ENCODE results near the gene CCL24. TPM values are rescaled to one million over a fixed set of nuclear protein-coding genes. Genes with fewer than 3 reads are reported as not detected.
"Not testable (repeated sequence)": the region's sequence is repeated elsewhere in the genome, so short reads cannot be mapped to it uniquely, and the experiment has no call there.

The CCL24 gene
- total RNA-seq, 1 donor from 2014 or later, result not detected

DNA sequence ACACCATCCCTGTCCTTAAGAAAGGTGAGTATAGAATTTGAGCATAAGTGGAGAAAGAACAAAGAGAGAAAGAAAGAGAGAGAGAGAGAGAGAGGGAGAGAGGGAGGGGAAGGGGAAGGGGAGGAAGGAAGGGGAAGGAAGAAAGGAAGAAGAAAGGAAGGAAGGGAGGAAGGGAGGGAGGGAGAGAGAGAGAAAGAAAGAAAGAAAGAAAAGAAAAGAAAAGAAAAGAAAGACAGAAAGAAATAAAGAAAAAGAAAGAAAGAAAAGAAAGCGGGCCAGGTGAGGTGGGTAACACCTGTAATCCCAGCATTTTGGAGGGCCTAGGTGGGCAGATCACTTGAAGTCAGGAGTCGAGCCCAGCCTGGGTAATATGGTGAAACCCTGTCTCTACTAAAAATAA is 19.9 kb downstream of the CCL24 start:
- Mint-ChIP-seq H3K27me3 (ENCODE audit: insufficient read depth) (peaks cover 11% of the 10 kb centered on the region), H3K36me3 (ENCODE audit: low read depth) (no peaks in the 10 kb centered on the region), H3K4me3 (no peak overlapping the region), H3K27ac (no peak overlapping the region), H3K4me1 (ENCODE audit: low read depth) (no peaks in the 10 kb centered on the region), H3K9me3 (no peaks in the 10 kb centered on the region)
- intact Hi-C loops (cut with micrococcal nuclease), result no loop called here
- no peak for DNase-seq (ENCODE audit: low spot score)

DNA sequence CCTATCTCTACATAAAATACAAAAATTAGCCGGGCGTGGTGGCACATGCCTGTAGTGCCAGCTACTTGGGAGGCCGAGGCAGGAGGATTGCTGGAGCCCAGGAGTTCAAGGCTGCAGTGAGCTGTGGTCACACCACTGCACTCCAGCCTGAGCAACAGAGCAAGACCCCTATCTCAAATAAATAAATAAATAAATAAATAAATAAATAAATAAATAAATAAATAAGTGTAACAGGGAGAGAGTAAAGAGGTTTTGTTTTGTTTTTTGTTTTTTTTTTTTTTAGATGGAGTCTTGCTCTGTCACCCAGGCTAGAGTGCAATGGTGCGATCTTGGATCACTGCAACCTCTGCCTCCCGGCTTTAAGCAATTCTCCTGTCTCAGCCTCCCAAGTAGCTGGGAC is 21.0 kb downstream of the CCL24 start:
- H3K27ac Mint-ChIP-seq; H3K4me3 Mint-ChIP-seq; H3K36me3 Mint-ChIP-seq (ENCODE audit: low read depth); intact Hi-C loops (cut with micrococcal nuclease); H3K9me3 Mint-ChIP-seq; DNase-seq (ENCODE audit: low spot score); H3K4me1 Mint-ChIP-seq (ENCODE audit: low read depth); H3K27me3 Mint-ChIP-seq (ENCODE audit: insufficient read depth): not testable (repeated sequence)

DNA sequence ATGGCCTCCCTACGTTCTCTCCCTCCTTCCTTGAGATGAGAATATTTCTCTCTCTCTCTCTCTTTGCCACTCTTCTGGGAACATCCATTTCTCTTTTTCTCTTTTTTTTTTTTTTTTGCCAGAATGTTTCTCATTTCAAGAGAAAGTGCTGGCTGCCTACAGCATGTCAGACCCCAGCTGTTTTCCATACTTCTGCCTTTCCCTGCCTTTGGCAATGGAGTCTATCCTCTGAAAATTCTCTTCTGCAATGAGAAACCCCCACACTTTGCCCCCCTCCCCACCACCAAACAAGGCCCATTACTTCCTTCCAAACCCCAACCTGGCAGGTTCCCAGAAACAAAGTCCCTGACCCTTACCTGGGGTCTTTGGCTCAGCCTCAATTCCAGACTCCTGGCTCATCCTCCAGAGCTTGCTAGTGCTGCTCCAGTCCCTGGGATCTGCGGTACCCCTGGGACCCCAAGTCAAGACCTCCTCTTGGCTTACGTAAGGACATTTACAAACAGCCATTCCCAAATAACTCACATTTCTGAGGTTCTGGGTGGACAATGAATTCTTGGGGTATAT is 24.2 kb downstream of the CCL24 start:
- H3K4me1 Mint-ChIP-seq (ENCODE audit: low read depth), result no peaks in the 10 kb centered on the region
- no peak overlapping the region for H3K4me3 Mint-ChIP-seq
- H3K27ac Mint-ChIP-seq, result no peak overlapping the region
- intact Hi-C loops (cut with micrococcal nuclease), result no loop called here
- H3K9me3 Mint-ChIP-seq, result no peaks in the 10 kb centered on the region
- no peaks in the 10 kb centered on the region for H3K36me3 Mint-ChIP-seq (ENCODE audit: low read depth)
- DNase-seq (ENCODE audit: low spot score), result no peak
- H3K27me3 Mint-ChIP-seq (ENCODE audit: insufficient read depth), result peaks cover 5% of the 10 kb centered on the region

DNA sequence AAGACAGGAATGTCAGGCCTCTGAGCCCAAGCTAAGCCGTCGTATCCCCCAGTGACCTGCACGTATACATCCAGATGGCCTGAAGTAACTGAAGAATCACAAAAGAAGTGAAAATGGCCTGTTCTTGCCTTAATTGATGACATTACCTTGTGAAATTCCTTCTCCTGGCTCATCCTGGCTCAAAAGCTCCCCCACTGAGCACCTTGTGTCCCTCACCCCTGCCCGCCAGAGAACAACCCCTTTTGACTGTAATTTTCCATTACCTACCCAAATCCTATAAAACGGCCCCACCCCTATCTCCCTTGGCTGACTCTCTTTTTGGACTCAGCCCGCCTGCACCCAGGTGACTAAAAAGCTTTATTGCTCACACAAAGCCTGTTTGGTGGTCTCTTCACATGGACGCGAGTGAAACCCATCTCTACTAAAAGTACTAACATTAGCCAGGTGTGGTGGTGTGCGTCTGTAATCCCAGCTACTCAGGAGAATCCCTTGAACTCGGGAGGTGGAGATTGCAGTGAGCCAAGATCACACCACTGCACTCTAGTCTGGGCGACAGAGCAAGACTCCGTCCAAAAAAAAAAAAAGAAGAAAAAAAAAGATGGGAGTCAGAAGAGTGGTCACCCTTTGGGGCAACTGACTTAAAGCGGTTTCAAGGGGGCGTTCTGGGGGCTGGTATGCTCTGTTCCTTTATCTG is 25.3 kb downstream of the CCL24 start:
- H3K4me1 Mint-ChIP-seq (ENCODE audit: low read depth); DNase-seq (ENCODE audit: low spot score); intact Hi-C loops (cut with micrococcal nuclease); H3K9me3 Mint-ChIP-seq; H3K27me3 Mint-ChIP-seq (ENCODE audit: insufficient read depth); H3K27ac Mint-ChIP-seq; H3K36me3 Mint-ChIP-seq (ENCODE audit: low read depth); H3K4me3 Mint-ChIP-seq: not testable (repeated sequence)

DNA sequence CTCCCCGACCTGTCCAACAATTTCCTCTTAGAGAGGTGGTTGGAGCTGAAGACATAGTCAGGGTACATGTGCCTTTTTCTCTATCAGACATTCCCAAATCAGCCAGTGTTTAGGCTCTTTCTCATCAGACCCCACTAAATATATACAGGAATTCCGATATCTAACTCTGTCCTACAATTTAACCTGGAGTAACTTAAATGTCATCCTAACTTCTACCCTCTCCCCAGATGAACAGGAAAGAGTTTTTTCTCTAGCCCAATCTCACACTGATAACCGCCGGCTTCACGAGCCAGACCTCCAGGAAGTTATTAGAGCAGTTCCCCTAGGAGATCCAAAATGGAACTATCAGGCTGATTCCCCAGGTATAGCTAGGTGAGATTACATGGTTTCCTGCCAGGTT is 30.5 kb downstream of the CCL24 start:
- H3K4me1 Mint-ChIP-seq (ENCODE audit: low read depth); H3K27me3 Mint-ChIP-seq (ENCODE audit: insufficient read depth); H3K4me3 Mint-ChIP-seq; intact Hi-C loops (cut with micrococcal nuclease); H3K9me3 Mint-ChIP-seq; H3K27ac Mint-ChIP-seq; DNase-seq (ENCODE audit: low spot score); H3K36me3 Mint-ChIP-seq (ENCODE audit: low read depth): not testable (repeated sequence)

DNA sequence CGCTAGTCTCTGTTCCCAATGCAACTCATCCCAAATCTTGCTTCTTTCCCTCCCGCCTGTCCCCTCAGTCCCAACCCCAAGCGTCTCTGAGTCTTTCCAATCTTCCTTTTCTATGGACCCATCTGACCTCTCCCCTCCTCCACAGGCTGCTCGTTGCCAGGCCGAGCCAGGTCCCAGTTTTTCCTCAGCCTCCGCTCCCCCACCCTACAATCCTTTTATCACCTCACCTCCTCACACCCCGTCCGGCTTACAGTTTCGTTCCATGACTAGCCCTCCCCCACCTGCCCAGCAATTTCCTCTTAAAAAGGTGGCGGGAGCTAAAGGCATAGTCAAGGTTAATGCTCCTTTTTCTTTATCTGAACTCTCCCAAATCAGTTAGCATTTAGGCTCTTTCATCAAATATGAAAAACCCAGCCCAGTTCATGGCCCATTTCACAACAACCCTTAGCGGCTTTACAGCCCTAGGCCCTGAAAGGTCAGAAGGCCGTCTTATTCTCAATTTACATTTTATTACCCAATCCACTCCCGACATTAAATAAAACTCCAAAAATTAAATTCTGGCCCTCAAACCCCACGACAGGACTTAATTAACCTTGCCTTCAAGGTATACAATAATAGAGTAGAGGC is 32.8 kb downstream of the CCL24 start:
- H3K27me3 Mint-ChIP-seq (ENCODE audit: insufficient read depth); H3K36me3 Mint-ChIP-seq (ENCODE audit: low read depth); H3K9me3 Mint-ChIP-seq; intact Hi-C loops (cut with micrococcal nuclease); H3K27ac Mint-ChIP-seq; DNase-seq (ENCODE audit: low spot score); H3K4me3 Mint-ChIP-seq: not testable (repeated sequence)
- peaks cover 14% of the 10 kb centered on the region for H3K4me1 Mint-ChIP-seq (ENCODE audit: low read depth)

DNA sequence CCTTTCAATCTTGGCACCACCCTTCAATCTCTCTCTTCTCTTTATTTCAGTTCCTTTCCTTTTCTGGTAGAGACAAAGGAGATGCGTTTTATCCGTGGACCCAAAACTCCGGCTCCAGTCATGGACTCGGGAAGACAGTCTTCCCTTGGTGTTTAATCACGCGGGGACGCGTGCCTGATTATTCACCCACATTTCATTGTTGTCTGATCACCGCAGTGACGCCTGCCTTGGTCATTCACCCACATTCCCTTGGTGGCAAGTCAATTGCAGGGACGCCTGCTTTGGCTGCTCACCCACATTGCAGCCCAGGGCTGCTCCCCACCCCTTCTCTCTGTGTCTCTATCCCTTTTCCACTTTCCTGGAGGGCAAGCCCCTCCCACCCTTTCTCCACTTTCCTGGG is 34.1 kb downstream of the CCL24 start:
- H3K36me3 Mint-ChIP-seq (ENCODE audit: low read depth); DNase-seq (ENCODE audit: low spot score); H3K4me3 Mint-ChIP-seq; H3K27me3 Mint-ChIP-seq (ENCODE audit: insufficient read depth); H3K9me3 Mint-ChIP-seq: not testable (repeated sequence)
- peak overlapping the region; percentile 20 for H3K27ac Mint-ChIP-seq
- intact Hi-C loops (cut with micrococcal nuclease), result loop anchor here (5.0 kb wide), 1 partner anchor 182 kb away; no protein-coding TSS in a partner anchor
- peaks cover 23% of the 10 kb centered on the region for H3K4me1 Mint-ChIP-seq (ENCODE audit: low read depth)

DNA sequence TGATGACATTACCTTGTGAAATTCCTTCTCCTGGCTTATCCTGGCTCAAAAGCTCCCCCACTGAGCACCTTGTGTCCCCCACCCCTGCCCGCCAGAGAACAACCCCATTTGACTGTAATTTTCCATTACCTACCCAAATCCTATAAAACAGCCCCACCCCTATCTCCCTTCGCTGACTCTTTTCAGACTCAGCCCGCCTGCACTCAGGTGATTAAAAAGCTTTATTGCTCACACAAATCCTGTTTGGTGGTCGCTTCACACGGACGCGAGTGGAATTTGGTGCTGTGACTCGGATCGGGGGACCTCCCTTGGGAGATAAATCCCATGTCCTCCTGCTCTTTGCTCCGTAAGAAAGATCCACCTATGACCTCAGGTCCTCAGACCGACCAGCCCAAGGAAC is 34.6 kb downstream of the CCL24 start:
- H3K27ac Mint-ChIP-seq; H3K36me3 Mint-ChIP-seq (ENCODE audit: low read depth); DNase-seq (ENCODE audit: low spot score); H3K9me3 Mint-ChIP-seq; H3K27me3 Mint-ChIP-seq (ENCODE audit: insufficient read depth); H3K4me3 Mint-ChIP-seq: not testable (repeated sequence)
- peaks cover 23% of the 10 kb centered on the region for H3K4me1 Mint-ChIP-seq (ENCODE audit: low read depth)
- intact Hi-C loops (cut with micrococcal nuclease), result loop anchor here (5.0 kb wide), 1 partner anchor 182 kb away; no protein-coding TSS in a partner anchor

DNA sequence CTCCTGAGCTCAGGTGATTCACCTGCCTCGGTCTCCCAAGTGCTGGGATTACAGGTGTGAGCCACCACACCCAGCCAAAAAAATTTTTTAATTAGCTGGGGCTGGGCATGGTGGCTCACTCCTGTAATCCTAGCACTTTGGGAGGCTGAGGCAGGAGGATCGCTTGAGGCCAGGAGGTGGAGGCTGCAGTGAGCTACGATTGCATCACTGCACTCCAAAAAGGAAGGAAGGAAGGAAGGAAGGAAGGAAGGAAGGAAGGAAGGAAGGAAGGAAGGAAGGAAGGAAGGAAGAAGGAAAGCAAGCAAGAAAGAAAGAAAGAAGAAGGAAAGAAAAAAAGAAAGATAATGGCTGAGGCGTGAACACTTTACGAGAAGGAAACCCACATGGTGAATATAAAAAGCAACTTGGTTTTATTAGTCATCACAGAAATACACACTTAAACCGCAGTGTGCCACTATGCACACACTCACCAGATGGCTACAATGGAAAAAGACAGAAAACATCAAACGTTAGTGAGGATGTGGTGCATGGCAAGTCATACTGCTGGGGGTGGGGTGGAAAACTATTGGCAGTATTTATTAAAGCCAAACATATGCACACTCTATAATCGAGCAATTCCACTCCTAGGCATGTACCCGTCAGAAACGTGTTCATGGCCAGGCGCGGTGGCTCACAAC is 37.2 kb downstream of the CCL24 start:
- intact Hi-C loops (cut with micrococcal nuclease), result loop anchor here (1.0 to 5.0 kb wide), 4 partner anchors 67 to 233 kb away; no protein-coding TSS in a partner anchor
- peaks cover 5% of the 10 kb centered on the region for H3K9me3 Mint-ChIP-seq
- H3K27me3 Mint-ChIP-seq (ENCODE audit: insufficient read depth), result peaks cover 2% of the 10 kb centered on the region
- peak overlapping the region; percentile 83 for H3K27ac Mint-ChIP-seq
- peak; percentile 24 for DNase-seq (ENCODE audit: low spot score)
- no peaks in the 10 kb centered on the region for H3K36me3 Mint-ChIP-seq (ENCODE audit: low read depth)
- H3K4me1 Mint-ChIP-seq (ENCODE audit: low read depth), result peaks cover 31% of the 10 kb centered on the region
- H3K4me3 Mint-ChIP-seq, result peak overlapping the region; percentile 26

DNA sequence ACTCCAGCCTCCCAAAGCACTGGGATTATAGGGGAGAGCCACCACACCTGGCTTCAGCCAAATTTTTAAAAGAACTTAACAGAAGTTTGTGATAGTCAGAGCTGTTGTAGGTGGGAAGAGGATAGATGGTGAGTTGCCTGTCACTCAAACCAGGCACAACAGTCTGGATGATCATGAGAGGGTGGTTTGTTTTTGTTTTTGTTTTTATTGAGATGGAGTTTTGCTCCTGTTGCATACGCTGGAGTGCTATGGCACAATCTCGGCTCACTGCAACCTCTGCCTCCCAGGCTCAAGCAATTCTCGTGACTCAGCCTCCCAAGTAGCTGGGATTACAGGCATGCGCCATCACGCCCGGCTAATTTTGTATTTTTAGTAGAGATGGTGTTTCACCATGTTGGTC is 39.6 kb downstream of the CCL24 start:
- intact Hi-C loops (cut with micrococcal nuclease); H3K4me3 Mint-ChIP-seq; H3K27ac Mint-ChIP-seq; DNase-seq (ENCODE audit: low spot score); H3K9me3 Mint-ChIP-seq; H3K36me3 Mint-ChIP-seq (ENCODE audit: low read depth); H3K27me3 Mint-ChIP-seq (ENCODE audit: insufficient read depth): not testable (repeated sequence)
- peaks cover 31% of the 10 kb centered on the region for H3K4me1 Mint-ChIP-seq (ENCODE audit: low read depth)

DNA sequence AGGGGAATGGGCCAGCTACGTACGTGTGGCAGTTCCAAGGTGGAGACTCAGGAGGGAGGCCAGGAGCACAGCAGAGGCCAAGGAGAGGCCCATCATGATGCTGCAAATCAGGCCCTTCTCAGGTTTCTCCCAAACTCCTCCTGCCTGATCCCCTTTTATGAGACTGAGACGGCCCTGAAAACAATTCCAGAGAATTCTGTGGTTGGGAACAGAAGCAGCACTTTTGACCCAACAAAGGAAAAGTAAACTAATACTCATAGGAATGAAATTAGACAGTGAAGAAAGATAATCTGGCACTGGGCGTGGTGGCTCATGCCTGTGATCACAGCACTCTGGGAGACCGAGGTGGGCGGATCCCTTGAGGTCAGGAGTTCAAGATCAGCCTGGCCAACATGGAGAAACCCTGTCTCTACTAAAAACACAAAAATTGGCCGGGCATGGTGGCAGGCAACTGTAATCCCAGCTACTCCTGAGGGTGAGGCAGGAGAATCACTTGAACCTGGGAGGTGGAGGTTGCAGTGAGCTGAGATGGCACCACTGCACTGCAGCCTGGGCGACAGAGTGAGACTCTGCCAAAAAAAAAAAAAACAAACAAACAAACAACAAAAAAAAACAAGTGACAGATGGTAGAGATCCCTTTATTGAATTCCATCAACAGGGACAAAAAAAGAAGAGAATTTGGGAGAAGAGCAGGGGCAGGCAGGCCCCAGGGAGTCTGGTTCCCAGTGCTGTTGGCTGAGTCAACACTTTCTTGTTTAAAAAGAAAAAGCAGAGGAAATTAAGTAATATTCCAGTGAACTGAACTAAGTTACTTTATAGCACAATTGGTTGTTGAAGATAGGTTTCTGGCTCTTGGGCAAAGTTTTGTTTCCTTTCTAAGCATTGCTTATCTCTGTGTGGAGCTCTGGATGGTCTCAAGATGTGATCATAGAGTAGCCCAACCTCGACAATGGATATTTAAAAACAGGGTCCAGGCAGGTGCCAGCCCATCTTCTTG is 41.2 kb downstream of the CCL24 start, which contains the start of gene CCL26:
Gene CCL26, minus strand, starts transcription at position 131 of the 997 bp plus-strand sequence. Its CDS starts 35 bp downstream, at position 96.
- Mint-ChIP-seq H3K4me1 (ENCODE audit: low read depth) (peaks cover 31% of the 10 kb centered on the region), H3K4me3 (no peak within 1 kb of the TSS), H3K27me3 (ENCODE audit: insufficient read depth) (peaks cover 2% of the 10 kb centered on the region), H3K36me3 (ENCODE audit: low read depth) (no peaks in the 10 kb centered on the region), H3K9me3 (peaks cover 5% of the 10 kb centered on the region), H3K27ac (no peak within 1 kb of the TSS)
- intact Hi-C loops (cut with micrococcal nuclease), result no loop called here
- DNase-seq (ENCODE audit: low spot score), result no peak

DNA sequence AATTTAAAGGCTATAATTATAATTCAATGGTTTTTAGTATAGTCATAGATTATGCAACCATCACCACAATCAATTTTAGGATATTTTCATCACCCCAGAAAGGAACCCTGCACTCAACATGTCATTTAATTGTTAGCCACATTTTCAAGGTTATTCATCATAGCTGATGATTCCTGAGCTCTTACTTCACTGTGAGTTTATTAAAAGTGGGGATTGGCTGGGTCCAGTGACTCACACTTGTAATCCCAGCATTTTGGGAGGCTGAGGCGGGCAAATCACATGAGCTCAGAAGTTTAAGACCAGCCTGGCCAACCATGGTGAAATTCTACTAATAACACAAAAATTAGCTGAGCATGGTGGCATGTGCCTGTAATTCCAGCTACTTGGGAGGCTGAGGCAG is 42.4 kb downstream of the CCL24 start:
- Mint-ChIP-seq H3K4me3 (no peak overlapping the region), H3K27ac (no peak overlapping the region), H3K4me1 (ENCODE audit: low read depth) (peaks cover 19% of the 10 kb centered on the region), H3K27me3 (ENCODE audit: insufficient read depth) (peaks cover 2% of the 10 kb centered on the region), H3K36me3 (ENCODE audit: low read depth) (no peaks in the 10 kb centered on the region), H3K9me3 (peaks cover under 1% of the 10 kb centered on the region)
- no peak for DNase-seq (ENCODE audit: low spot score)
- intact Hi-C loops (cut with micrococcal nuclease), result no loop called here
